Measurements from ENCODE around the gene APOL3.
"Not testable (repeated sequence)": the region's sequence is repeated elsewhere in the genome, so short reads cannot be mapped to it uniquely, and the experiment has no call there.

APOL3 gene

GRCh38 chr22:36193171-36193570 lies 32.6 kb upstream of the APOL3 start:
- DNase-seq (ENCODE audit: low read depth): no peak

- no peak for DNase-seq (ENCODE audit: low read depth)
Observed at GRCh38 chr22:36192542-36192941, 32.0 kb upstream of the APOL3 start.

DNA sequence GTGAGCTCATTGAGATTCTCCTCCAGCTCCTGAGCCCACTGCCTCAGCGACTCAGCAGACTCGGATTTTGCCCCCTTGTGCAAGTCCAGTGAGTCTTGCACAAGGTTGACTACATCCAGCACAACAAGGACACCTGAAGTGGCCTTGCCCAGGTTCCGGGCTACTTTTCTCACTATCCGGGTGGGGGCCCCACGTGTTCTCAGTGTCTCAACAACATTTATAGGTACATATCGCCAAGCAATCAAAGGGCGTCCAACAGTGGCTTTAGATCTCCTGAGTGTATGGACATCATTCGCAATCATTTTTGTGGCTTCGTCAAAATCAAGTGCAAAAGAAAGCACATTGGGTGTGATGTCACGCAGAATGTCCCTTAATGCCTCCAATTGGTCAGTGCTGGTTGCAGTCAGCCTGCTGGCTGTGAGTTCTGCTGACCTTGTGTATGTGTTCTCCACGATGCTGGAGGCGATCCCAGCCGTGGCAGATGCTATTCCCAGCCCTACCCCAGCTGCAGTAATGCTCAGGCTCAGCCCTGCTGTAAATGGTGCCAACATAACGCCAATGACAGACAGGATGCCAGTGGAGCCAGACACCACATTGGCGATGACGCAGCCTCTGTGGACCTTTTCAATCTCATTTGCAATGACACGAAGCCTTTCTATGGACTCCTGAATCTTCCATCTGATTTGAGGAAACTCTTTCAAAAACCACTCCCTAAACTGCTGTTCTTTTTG lies 30.7 kb upstream of the APOL3 start:
- no peak for DNase-seq (ENCODE audit: low read depth)

DNA sequence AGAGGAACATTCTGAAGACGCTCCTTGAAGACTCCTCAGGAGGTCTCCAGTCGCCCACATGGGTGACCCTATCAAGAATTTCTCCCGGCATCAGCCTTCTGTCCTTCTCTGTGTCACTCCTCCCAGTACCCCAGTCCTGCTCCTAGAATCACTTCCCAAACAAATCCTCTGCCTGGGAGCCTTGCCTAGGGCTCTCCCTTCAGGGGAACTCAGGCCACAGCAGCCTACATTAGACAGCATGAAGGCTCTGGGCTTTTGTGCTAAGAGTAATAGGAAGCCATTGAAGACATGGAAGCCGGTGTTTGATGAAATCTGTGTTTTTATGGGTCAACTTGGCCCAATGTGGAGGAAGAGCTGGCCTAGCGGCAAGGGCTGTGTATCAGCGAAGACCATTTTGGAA lies 27.3 kb upstream of the APOL3 start:
- not testable (repeated sequence) for DNase-seq (ENCODE audit: low read depth)

- DNase-seq (ENCODE audit: low read depth): no peak
Observed at GRCh38 chr22:36185828-36186624, 25.5 kb upstream of the APOL3 start.

DNA sequence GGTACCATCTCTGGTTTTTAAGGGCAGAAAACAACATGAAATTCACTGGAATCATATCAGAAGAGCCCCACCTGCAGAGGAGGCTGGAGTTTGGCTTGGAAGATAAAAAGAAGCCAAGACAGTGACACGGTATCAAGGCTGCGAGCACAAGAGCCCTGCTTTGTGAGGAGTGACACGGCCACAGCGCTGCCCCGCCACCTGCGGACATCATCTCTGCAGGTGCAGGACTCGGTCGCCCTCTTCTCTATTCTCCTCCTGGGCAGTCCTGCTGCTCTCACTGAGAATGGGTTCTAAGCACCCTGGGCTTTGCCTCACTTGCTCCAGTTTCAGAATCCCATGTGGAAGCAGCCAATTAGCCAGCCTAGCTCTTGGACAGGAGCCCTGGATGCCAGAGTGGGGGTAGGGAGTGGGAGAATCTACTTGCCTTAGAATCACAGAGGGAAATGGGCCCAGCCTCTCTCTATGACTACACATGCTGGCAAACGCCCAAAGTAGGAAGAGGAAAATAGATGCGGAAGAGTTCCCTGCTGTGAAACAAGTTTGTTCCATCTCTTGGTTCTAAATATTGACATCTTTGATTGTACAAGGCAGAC lies 24.0 kb upstream of the APOL3 start:
- no peak for DNase-seq (ENCODE audit: low read depth)

- DNase-seq (ENCODE audit: low read depth): no peak
Observed at GRCh38 chr22:36183446-36183845, 22.9 kb upstream of the APOL3 start.

- DNase-seq (ENCODE audit: low read depth): no peak
Observed at GRCh38 chr22:36182857-36183256, 22.3 kb upstream of the APOL3 start.

GRCh38 chr22:36182056-36182455 lies 21.5 kb upstream of the APOL3 start:
- DNase-seq (ENCODE audit: low read depth): no peak

GRCh38 chr22:36180928-36181327 lies 20.4 kb upstream of the APOL3 start:
- DNase-seq (ENCODE audit: low read depth): no peak

GRCh38 chr22:36180038-36180880 lies 19.7 kb upstream of the APOL3 start:
- DNase-seq (ENCODE audit: low read depth): peak; percentile 84

DNA sequence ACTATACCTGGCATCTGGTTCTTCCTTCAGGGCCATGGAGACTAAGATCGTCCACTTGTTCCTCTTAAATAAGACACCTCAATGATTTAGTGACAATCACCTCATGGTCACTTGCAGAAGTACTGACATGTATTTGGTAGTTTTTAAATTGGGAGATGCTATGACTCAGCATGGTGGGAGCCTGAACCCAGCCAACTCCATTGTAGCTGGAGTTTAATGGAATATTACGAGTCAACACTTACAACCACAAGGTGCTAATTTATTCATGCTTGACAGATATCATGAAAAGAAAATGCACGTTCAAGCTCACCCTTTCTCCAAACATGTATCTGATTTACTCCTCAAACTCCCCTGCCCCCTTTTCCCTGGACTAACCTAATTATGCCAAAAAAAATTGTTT lies 16.6 kb upstream of the APOL3 start:
- no peak for DNase-seq (ENCODE audit: low read depth)

DNA sequence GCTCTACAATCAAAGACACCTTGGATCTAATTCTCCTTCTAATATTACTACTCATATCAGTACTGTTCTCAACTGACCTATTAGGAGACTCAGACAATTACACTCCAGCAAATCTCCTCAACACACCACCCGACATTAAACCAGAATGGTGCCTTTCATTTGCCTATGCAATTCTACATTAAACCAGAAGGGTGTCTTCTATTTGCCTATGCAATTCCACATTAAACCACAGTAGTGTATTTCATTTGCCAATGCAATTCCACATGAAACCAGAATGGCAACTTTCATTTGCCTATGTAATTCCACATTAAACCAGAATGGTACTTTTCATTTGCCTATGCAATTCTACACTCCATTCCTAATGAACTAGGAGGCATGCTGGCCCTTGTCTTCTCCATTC lies 15.3 kb upstream of the APOL3 start:
- no peak for DNase-seq (ENCODE audit: low read depth)

- no peak for DNase-seq (ENCODE audit: low read depth)
Observed at GRCh38 chr22:36171941-36172340, 11.4 kb upstream of the APOL3 start.

GRCh38 chr22:36166518-36167220 lies 6.1 kb upstream of the APOL3 start:
- DNase-seq (ENCODE audit: low read depth): no peak

- no peak for DNase-seq (ENCODE audit: low read depth)
Observed at GRCh38 chr22:36166086-36166485, 5.5 kb upstream of the APOL3 start.

DNA sequence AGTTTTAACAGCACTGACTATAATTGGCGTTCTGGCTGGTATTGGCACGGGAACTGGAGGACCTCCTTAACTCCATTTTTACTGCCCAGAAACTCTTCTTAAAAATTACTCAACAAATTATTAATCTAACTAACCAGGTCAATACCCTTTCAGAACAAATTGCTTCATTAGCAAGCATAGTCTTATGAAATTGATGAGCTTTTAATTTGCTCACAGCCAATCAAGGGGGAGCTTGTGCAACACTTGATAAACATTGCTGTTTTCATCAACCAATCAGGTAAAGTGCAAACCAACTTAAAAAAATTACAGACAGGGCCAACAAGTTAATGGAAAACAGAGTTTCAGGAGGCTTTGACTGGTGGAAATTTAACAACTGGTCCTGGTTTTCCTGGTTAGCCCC lies 4.6 kb upstream of the APOL3 start:
- DNase-seq (ENCODE audit: low read depth): no peak

DNA sequence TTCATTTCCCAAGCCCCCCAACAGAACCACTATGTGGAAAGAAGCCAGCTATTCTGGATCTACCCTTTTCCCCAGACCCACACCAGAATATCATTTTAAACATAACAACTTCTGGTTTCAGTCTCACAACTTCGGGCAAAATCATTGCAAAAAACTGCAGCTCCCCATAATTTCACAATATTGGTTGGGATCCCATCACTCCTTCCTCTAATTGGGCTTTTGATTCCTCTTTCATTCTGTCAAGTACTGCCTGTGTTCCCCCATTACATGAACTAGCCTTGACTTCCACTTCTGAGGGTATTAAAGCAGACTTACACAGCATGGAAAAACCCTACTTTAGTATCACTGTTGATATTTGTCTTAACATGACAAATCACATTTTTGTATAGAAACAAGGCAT lies 4.1 kb upstream of the APOL3 start:
- DNase-seq (ENCODE audit: low read depth): no peak

DNA sequence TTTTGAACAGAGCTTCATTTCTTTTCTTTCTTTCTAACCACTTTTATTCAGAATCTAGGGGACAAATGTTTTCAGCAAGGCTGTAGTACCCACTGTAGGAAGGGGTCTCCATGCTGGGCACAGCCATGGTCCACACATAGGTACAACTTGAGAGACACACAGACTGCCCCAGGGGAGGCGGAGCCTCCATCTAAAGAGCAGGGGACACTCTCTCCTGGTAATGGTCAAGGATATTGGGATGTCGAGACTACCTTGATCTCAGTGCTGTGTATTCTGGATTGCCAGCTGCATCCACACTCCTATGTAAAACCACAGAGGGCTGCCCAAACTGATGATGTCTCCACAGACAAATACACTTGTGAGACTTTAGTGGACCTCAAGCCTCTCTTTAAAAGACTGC lies 2.9 kb upstream of the APOL3 start:
- no peak for DNase-seq (ENCODE audit: low read depth)

DNA sequence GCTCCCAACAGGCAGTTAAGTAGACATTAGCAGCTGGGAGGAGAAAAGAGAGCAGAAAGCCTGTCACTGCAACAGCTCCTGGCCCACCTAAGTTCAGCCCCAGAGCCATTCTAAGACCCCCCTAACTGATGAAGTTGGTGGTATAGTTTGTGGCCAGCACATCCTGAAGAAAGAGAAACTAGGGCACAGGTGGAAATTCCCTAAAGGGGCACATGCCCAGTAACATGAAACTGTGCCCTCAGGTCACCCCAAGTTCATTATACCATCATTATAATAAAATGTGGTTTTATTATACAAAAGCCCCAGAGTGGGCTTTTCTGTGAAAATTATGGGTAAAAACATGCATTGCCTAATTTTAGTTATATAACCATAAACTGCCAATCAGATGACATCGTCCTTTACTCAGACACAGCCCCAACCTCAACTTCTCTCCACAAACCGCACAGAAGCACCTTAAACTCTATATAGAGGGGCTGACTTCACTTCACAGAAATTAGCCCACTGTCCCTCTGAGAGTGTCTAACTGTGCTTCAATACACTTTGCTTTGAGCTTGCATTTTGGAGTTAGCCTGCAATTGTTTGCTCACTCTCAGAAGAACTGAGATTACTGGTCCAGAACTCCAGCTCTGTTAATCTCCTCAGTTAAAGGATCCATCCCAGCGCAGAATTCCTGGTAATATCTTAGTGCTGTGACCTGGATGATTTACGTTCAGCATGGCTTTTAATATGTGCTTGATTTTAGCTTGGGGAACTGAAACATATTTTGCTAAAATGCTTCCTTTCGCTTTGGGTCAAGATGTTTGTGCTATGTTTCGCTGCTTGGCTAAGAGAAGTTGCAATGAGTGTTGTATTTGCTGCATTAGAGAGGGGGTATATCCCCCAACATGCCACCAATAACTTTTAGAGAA lies 1.8 kb upstream of the APOL3 start:
- DNase-seq (ENCODE audit: low read depth): no peak

DNA sequence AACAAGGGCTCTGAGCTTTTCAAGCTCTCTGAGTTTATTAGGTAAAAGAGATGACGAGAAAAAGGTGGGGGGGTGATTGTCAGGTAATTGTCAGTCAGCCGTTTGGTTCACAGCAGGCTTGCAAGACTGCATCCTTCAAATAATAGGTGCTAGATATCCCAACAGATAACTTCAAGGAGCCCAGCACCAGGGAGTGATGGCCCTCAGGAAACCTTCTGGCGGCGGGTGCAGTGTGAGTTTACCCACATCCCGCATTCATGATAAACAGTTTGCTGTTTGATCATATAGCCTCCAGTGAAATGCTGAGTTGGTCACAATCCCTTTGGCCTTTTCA lies 1.2 kb upstream of the APOL3 start:
- DNase-seq (ENCODE audit: low read depth): not testable (repeated sequence)

All from stimulated activated CD8-positive, alpha-beta memory T cell treated with anti-CD3 and anti-CD28 coated beads, Interleukin-12 subunit alpha, Interleukin-12 subunit beta, amount 100 ng/mL, for 1 hour (primary cell).